Stimulated activated naive CD4-positive, alpha-beta T cell (primary cell): ENCODE results near the gene ZNF711.
A peak's percentile ranks its signal among the peaks of the same experiment; 100 is the strongest.
"Not testable (repeated sequence)": the region's sequence is repeated elsewhere in the genome, so short reads cannot be mapped to it uniquely, and the experiment has no call there.

Experiments used
- DNase-seq, 6 experiments: peaks; one replicate each; lab custom pipeline; 2025; lab: John Stamatoyannopoulos, UW

ZNF711 gene

GRCh38 chrX:85243761-85244449 lies at the start of gene ZNF711, which contains the start of gene SATL1:
ZNF711 (plus strand) TSS chrX:85243991; CDS start chrX:85247573, 3,582 bp downstream.
SATL1 (minus strand) TSS chrX:85243779; CDS start chrX:85108968, 134,811 bp downstream.
- peak in 4 of 6 experiments; percentile 1 to 41 (median 26) for DNase-seq

DNA sequence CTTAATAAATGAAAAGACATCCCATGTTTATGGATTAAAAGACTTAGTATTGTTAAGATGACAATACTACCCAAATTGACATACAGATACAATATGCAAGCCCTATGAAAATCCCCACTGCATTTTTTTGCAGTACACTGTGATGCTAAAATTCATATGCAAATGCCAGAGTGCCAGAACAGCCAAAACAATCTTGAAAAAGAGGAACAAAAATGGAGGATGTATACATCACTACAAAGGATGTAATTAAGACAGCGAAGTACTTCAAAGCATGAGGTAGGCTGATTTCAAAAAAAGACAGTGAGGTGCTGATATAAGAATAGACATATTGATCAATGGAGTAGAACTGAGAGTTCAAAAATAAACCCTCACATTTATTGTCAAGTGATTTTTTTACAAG lies 47.5 kb upstream of the ZNF711 start:
- DNase-seq, result no peak

- no peak for DNase-seq
Observed at GRCh38 chrX:85203461-85203970, 40.3 kb upstream of the ZNF711 start.

GRCh38 chrX:85213792-85214530 lies 29.8 kb upstream of the ZNF711 start:
- no peak for DNase-seq

DNA sequence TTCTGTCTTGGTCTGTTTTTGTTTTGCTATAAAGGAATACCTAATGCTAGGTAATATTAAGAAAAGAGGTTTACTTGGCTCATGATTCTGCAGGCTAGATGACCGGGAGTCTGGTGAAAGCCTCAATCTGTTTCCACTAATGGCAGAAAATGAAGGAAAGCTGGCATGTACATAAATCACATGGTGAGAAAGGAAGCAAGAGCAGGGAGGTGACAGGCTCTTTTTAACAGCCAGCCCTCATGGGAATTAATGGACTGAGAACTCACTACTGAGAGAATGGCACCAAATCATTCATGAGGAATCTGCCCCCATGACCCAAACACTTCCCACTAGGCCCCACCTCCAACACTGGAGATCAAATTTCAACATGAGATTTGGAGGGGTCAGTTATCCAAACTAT lies 27.8 kb upstream of the ZNF711 start:
- DNase-seq, result no peak

DNA sequence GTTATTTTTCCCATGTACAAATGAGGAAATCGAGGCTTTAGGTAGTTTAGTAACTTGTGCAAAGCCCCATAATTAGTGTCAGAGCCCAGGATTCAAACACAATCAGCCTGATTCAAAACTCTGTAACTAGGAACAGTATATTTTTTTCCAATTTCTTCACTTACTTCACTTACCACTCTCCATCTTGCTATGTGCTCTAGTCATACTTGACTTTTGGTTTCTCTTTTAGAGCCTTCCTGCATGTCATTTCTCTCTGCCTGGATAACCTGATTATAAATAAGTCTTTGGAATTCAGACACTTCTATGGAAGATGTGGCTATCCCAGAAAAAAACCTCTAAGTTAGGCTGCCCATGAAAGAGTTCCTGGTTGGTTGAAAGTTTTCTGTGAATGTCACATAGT lies 22.4 kb upstream of the ZNF711 start:
- DNase-seq, result no peak

GRCh38 chrX:85223359-85223758 lies 20.4 kb upstream of the ZNF711 start:
- DNase-seq, result no peak

DNA sequence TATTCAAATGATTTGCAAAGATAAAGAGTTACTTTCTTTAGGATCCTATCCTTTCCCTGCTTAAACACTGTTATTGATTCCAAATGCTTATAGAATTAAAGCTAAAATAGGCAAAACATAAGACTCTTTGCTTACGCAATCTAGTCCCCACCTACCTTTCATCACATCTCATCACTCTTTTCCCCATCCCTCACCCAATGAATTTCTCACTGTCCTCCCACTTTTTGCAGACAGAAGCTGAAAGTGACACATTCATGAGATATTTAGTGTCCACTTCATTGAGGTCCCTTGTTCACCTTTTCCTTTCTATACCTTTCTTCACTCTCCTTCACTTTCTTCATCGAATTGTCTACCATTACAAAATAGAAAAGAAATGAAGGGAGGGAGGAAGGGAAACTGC lies 636 bp upstream of the ZNF711 start:
- peak in 1 of 6 experiments; percentile 1 for DNase-seq

DNA sequence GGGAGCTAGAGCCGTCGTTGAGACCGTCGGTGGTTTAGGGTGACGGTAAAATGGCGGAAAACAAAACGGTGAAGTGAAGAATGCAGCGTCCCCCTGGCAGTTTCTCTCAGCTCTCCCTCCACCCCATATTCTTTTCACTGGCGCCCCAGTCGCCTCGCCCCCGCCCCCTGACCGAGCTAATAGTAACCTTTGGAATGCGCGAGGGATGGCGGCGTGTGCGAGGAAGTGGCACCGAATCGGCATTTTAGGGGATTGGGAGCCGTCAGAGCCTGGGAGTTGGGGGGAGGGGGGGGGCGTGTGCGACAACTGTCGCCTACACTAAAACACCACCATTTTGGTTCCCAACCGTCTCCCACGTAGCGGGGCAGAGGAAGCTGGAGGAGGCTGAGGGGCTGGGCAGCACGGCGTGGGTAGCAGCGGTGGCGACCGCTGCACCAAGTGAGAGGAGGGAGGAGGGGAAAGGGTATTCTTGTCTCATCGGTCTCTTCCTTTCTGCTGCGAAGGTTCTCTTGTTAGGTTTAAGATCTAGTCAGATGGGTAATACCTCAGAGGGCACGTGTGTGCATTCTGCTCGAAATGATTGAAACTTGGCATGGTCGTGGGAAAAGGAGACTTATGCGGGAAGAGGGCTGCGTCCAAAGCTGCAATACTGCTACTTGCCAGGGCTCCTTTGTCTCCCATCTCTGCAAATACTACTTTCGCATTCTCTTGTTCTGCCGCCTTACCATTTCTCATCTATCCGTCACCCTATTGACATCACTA lies 840 bp downstream of the ZNF711 start:
- peak in 2 of 6 experiments; percentile 8 to 29 for DNase-seq

DNA sequence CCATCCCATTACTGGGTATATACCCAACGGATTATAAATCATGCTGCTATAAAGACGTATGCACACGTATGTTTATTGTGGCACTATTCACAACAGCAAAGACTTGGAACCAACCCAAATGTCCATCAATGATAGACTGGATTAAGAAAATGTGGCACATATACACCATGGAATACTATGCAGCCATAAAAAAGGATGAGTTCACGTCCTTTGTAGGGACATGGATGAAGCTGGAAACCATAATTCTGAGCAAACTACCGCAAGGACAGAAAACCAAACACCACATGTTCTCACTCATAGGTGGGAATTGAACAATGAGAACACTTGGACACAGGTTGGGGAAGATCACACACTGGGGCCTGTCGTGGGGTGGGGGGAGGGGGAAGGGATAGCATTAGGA lies 41.5 kb downstream of the ZNF711 start:
- DNase-seq, result not testable (repeated sequence)

- DNase-seq, result no peak
Observed at GRCh38 chrX:85288992-85289723, 45.4 kb downstream of the ZNF711 start.

- DNase-seq, result no peak
Observed at GRCh38 chrX:85303544-85303943, 59.8 kb downstream of the ZNF711 start.

GRCh38 chrX:85309717-85310116 lies 65.9 kb downstream of the ZNF711 start:
- DNase-seq, result no peak

DNA sequence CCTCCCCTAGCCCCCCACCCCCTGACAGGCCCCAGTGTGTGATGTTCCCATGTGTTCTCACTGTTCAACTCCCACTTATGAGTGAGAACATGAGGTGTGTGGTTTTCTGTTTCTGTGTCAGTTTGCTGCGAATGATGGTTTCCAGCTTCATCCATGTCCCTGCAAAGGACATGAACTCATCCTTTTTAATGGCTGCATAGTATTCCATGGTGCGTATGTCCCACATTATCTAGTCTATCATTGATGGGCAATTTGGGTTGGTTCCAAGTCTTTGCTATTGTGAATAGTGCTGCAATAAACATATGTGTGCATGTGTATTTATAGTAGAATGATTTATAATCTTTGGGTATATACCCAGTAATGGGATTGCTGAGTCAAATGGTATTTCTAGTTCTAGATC lies 67.6 kb downstream of the ZNF711 start:
- DNase-seq, result not testable (repeated sequence)
